Esophagus muscularis mucosa (tissue), 4 donors: ENCODE results near the gene FNDC1. TPM values are rescaled to one million over a fixed set of nuclear protein-coding genes. Genes with fewer than 3 reads are reported as not detected.

Source experiments
- DNase-seq: peaks from one replicate; pipeline ENCODE4 v3.0.0-alpha.2; 2017; ENCODE audit errors: extremely low spot score
- H3K27ac ChIP-seq, 4 donors: fragments of 200-600 bp; sonication (generic); replicated peaks in 1 of 4; 1 replicate in 3 of 4; 2 replicates in 1 of 4; pipeline ENCODE4 v1.5.1; 2016 to 2019; ENCODE audit warnings: mild to moderate bottlenecking in 1 of 4
- H3K27me3 ChIP-seq, 4 donors: fragments of 200-600 bp; sonication (generic); one replicate each; pipeline versions ENCODE4 v1.5.1 to v1.6.0; 2016 to 2019
- H3K36me3 ChIP-seq, 4 donors: fragments of 200-600 bp; sonication (generic); one replicate each; pipeline ENCODE4 v1.5.1; 2016 to 2019
- H3K4me1 ChIP-seq, 4 donors: fragments of 200-600 bp; sonication (generic); one replicate each; pipeline ENCODE4 v1.5.1; 2016 to 2019
- H3K4me3 ChIP-seq, 4 donors: fragments of 200-600 bp; sonication (generic); 1 replicate in 2 of 4; 2 replicates in 2 of 4; pipeline ENCODE4 v1.5.1; 2016 to 2019; ENCODE audit warnings: mild to moderate bottlenecking in 4 of 4, moderate library complexity in 1 of 4
- H3K9me3 ChIP-seq, 4 donors: fragments of 200-600 bp; sonication (generic); 1 replicate in 3 of 4; 2 replicates in 1 of 4; pipeline ENCODE4 v1.5.1; 2016 to 2019
- EP300 ChIP-seq: sonication (generic); formaldehyde crosslinking; IDR thresholded peaks from one replicate; pipeline ENCODE4 v1.6.1; 2017; ENCODE audit warnings: antibody characterized with exemption
- POLR2A ChIP-seq: fragments of 450-650 bp; IDR thresholded peaks from one replicate; pipeline ENCODE4 v1.6.1; 2017; ENCODE audit warnings: antibody characterized with exemption, moderate library complexity, mild to moderate bottlenecking, low read depth
- POLR2AphosphoS5 ChIP-seq, 2 donors: sonication (generic); formaldehyde crosslinking; IDR thresholded peaks; one replicate each; pipeline ENCODE4 v1.6.1; 2017; ENCODE audit warnings: antibody characterized with exemption in 2 of 2
- WGBS: methylation state at CpG from one replicate; pipeline ENCODE4 v1.1.5; 2018; 5-methylcytosine and 5-hydroxymethylcytosine counted together
- intact Hi-C: fragments of 100-400 bp; cut with DNase I; formaldehyde crosslinking; loops from one replicate; pipeline ENCODE4 v1.15.1; 2023
- total RNA-seq, 4 donors: library from RNA; depleted of rRNA; stranded (reverse); fragments of >200 nt; gene quantifications; one replicate each; pipeline versions ENCODE4 v1.1.0 to v1.2.1, GENCODE V29; 2016
- TF ChIP-seq, protein P1 (sequence below), 3 experiments: fragments of 200-600 bp in 2 of 3; fragments of 450-650 bp in 1 of 3; sonication (generic) in 2 of 3; IDR thresholded peaks; one replicate each; pipeline ENCODE4 v1.5.1; 2017 to 2019; ENCODE audit warnings: antibody characterized with exemption in 3 of 3, mild to moderate bottlenecking in 2 of 3, moderate library complexity in 1 of 3

FNDC1 gene
- total RNA-seq, 4 donors from 2014 or later = 0.84 to 11.2 (median 2.7) TPM

DNA sequence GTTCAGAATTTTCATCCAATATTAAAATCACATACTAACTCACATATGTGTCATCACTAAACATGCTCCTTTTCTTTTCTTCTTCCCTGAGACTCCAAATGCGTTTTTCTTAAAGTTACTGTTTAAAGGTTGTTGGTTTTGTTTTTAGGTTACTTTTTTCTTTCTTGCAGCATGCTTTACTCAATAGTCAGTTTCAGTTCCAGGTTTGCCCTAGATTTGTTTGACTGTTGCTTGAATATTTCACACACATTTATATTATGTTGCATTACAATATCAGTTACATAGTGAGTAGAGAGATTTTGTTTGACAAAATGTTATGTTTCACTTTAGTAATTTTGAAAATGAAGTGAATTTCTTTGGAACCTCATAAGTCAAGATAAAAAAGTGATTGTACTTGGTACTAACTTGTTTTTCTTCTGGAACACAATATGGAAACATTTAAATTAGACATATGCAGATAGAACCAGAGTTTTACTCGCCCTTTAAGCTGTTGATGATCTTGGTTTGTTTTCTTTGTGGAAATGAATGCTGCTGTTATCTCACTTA is 27.3 kb downstream of the FNDC1 start:
- H3K27me3 ChIP-seq = no peaks in the 10 kb centered on the region
- no peak overlapping the region for H3K4me3 ChIP-seq
- H3K36me3 ChIP-seq = no peaks in the 10 kb centered on the region
- no peaks in the 10 kb centered on the region for H3K9me3 ChIP-seq
- no peak for TF ChIP-seq POLR2AphosphoS5 (IDR thresholded peaks at IDR 0.05)
- TF ChIP-seq EP300 = no peak
- no peak for TF ChIP-seq POLR2A
- TF ChIP-seq, protein P1, sequence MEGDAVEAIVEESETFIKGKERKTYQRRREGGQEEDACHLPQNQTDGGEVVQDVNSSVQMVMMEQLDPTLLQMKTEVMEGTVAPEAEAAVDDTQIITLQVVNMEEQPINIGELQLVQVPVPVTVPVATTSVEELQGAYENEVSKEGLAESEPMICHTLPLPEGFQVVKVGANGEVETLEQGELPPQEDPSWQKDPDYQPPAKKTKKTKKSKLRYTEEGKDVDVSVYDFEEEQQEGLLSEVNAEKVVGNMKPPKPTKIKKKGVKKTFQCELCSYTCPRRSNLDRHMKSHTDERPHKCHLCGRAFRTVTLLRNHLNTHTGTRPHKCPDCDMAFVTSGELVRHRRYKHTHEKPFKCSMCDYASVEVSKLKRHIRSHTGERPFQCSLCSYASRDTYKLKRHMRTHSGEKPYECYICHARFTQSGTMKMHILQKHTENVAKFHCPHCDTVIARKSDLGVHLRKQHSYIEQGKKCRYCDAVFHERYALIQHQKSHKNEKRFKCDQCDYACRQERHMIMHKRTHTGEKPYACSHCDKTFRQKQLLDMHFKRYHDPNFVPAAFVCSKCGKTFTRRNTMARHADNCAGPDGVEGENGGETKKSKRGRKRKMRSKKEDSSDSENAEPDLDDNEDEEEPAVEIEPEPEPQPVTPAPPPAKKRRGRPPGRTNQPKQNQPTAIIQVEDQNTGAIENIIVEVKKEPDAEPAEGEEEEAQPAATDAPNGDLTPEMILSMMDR (IDR thresholded peaks at IDR 0.05) = no peak
- DNase-seq = no peak
- 41% methylated on average over 2 of the region's 2 CpGs for WGBS
- H3K4me1 ChIP-seq = peaks cover 0 to 36% (median 17%) of the 10 kb centered on the region in 4 donors
- intact Hi-C loops = no loop called here
- peak overlapping the region in 1 of 4 donors; percentile 10 for H3K27ac ChIP-seq

DNA sequence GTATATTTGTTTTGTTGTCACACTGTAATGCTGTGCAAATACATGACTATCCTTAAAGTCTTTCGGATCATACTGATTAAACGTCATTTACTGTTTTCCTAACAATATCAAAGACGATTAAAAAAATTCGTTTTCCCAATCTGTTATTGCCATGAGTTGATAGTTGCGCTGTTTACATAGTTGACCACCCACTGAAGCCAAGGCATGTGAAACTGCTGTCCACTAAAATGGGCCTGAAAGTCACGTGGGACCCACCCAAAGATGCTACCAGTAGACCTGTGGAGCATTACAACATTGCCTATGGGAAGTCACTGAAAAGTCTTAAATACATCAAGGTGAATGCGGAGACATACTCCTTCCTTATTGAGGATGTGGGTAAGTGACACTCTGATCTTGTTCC is 28.1 kb downstream of the FNDC1 start:
- TF ChIP-seq POLR2AphosphoS5 (IDR thresholded peaks at IDR 0.05) (no peak), EP300 (no peak), POLR2A (no peak)
- TF ChIP-seq, protein P1 (IDR thresholded peaks at IDR 0.05) = no peak

DNA sequence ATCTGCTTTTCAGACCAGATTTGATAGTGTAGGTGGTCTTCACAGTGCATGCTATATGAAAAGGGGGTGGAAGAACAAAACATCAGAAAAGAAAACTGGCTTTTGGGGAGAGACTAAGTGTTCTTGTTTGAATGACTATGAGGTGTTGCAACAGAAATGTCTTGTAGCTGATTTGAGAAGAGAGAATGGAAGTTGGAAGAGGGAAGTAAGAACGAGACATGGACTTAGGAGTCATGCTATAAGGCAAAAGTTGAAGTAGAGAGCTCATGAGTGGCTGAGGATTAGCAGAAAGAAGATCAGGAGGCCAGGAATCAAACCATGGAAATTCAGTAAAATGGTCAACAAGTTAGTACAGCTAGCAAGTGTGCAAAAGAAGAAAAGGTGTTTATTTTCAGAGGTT is 32.1 kb downstream of the FNDC1 start:
- Histone ChIP-seq H3K27ac (no peak overlapping the region), H3K4me3 (no peak overlapping the region), H3K27me3 (no peaks in the 10 kb centered on the region), H3K36me3 (no peaks in the 10 kb centered on the region), H3K9me3 (no peaks in the 10 kb centered on the region), H3K4me1 (peaks cover 0 to 24% (median 9%) of the 10 kb centered on the region in 4 donors)
- TF ChIP-seq POLR2AphosphoS5 (IDR thresholded peaks at IDR 0.05) (no peak), EP300 (no peak), POLR2A (no peak)
- TF ChIP-seq, protein P1 (IDR thresholded peaks at IDR 0.05) = no peak
- intact Hi-C loops = no loop called here
- WGBS = 59% methylated on average over 1 of the region's 1 CpG
- DNase-seq = no peak

More for the DNA sequence above, 28.1 kb downstream of the FNDC1 start:
- DNase-seq = no peak
- Histone ChIP-seq H3K4me3 (no peak overlapping the region), H3K36me3 (no peaks in the 10 kb centered on the region), H3K4me1 (peaks cover 0 to 36% (median 17%) of the 10 kb centered on the region in 4 donors), H3K27ac (no peak overlapping the region), H3K9me3 (no peaks in the 10 kb centered on the region), H3K27me3 (no peaks in the 10 kb centered on the region)
- 77% methylated on average over 7 of the region's 7 CpGs for WGBS
- intact Hi-C loops = no loop called here

DNA sequence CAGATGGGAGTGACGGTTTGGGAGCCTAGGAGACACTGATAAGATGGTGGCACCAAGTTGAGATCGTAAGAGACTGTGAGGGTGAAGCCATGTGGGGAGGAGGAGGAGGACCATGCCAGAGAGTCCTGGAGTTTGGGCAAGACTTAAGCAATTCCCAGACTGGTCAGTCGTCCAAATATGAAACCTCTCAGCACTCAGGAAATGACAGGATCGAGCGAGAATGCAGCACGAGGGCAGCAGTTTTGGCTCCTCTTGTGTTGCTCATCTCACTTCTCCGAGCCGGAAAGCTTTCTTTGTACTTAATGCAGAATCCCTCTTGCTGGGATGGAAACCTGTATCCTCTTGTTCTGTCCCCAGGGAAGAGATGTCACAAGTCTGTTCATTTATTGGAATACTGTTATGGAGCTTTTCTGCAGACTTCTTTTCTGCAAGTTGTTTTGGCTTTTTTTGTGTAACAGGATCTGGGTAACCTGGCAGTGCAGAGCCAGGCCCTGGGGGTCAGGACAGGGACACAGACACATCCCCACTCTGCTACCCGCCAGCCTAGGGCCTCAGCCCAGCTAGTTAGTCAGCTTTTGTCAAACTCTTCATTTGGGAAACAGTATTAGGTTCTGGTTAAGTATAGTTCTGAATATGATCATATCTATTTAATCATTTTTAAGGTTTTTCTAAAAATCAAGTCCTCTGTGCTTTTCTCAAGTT is 34.3 kb downstream of the FNDC1 start:
- Histone ChIP-seq H3K4me1 (peaks cover 0 to 18% (median 9%) of the 10 kb centered on the region in 4 donors), H3K27ac (peak overlapping the region in 2 of 4 donors; percentile 36 to 40), H3K4me3 (no peak overlapping the region), H3K27me3 (no peaks in the 10 kb centered on the region), H3K9me3 (no peaks in the 10 kb centered on the region), H3K36me3 (no peaks in the 10 kb centered on the region)
- WGBS = 41% methylated on average over 9 of the region's 9 CpGs
- no peak for DNase-seq
- TF ChIP-seq POLR2AphosphoS5 (IDR thresholded peaks at IDR 0.05) = peak in 1 of 2 donors; percentile 31
- TF ChIP-seq, protein P1 (IDR thresholded peaks at IDR 0.05) = no peak
- intact Hi-C loops = no loop called here
